ENCODE results near the gene RPS6KA4. TPM values are rescaled to one million over a fixed set of nuclear protein-coding genes. Genes with fewer than 3 reads are reported as not detected.

RPS6KA4 gene
- total RNA-seq, 1 donor from 2014 or later: 30.8 TPM

DNA sequence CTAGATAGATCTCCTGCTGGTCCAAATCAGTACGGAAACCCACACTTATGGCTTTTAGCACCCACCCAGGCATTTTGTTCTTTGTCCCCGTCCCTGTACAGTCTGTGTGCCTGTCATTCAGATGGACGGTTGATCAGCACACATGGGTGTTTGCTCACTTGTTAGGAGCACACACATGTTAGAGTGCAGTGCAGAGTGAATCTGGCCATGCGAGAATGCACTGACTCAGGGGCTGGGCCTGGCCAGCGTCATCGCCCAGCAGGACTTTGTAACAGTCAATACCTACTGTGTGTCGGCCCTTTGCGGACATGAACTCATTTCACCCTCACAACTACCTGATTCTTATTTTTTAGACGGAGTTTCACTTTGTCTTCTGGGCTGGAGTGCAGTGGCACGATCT lies 3.4 kb downstream of the RPS6KA4 start:
- intact Hi-C loops (cut with micrococcal nuclease): no loop called here

DNA sequence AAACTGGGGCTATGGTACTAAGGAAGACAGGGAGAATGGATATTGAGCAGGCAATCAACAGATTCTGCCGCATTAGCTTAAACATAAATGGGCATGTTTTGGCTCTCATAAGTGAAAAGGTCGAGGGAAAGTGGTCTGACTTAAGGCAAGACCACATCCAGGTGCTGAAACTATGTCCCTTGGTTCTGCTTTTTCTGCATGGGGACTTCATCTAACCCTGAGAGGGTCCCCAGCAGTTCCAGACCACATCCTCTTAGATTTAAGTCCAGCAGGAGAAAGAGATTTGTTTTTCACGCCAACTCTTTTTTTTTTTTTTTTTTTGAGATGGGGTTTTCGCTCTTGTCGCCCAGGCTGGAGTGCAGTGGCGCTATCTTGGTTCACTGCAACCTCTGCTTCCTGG lies 5.5 kb downstream of the RPS6KA4 start:
- intact Hi-C loops (cut with micrococcal nuclease): no loop called here

DNA sequence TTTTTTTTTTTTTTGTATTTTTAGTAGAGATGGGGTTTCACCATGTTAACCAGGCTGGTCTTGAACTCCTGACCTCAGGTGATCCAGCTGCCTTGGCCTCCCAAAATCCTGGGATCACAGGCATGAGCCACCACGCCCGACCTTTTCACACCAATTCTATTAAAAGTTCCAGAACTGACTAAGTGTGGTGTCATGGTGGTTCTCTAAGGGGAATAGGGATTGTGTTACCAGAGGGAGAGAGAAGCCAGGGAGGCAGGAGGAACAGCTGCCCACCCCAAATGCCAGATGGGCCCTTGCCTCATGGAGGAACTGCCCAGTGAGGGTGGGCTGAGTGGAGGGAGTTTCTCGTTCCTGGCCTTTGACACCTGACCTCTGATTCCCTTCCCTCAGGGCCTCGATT lies 5.9 kb downstream of the RPS6KA4 start:
- intact Hi-C loops (cut with micrococcal nuclease): no loop called here

GRCh38 chr11:64366751-64367150 lies 7.8 kb downstream of the RPS6KA4 start:
- intact Hi-C loops (cut with micrococcal nuclease): no loop called here

DNA sequence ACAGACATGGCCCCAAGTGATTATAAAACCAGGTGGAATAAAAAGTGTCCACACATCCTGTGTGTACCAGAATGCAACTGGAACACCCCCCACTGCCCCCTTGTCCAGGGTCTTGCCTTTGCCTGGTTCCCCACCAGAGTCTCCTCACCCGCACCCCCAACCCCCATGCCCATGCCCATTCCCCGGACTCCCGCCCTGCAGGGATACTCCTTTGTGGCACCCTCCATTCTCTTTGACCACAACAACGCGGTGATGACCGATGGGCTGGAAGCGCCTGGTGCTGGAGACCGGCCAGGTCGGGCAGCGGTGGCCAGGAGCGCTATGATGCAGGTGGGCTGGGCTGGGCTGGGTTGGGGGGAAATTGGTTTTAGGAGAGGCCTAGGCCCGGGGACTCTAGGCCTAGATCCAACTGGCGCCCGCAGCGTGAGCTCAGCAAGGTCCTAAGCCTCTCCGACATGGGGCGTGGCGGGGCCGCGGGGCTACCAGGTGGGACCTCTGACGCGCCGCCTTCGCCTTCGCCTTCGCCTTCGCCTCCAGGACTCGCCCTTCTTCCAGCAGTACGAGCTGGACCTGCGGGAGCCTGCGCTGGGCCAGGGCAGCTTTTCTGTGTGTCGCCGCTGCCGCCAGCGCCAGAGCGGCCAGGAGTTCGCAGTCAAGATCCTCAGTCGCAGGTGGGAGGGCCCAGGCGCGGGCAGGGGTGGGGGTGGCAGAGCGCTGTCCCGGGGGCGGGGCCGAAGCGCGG lies 9.1 kb downstream of the RPS6KA4 start:
- intact Hi-C loops (cut with micrococcal nuclease): no loop called here

DNA sequence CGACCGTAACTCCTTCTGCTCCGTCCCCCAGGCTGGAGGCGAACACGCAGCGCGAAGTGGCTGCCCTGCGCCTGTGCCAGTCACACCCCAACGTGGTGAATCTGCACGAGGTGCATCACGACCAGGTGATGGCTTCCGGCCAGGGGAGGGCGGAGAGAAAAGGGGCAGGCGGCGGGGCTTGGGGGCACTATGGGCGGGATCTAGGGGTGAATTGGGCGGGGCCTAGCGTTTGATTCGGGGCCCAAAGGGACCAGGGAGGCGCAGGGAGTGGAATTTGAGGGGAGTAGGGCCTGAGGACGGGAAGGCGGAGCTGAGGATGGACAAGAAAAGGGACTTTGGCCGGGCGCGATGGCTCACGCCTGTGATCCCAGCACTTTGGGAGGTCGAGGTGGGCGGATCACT lies 9.7 kb downstream of the RPS6KA4 start:
- intact Hi-C loops (cut with micrococcal nuclease): no loop called here

- intact Hi-C loops (cut with micrococcal nuclease): no loop called here
These were observed 10.8 kb downstream of the RPS6KA4 start for GRCh38 chr11:64369440-64370421.

GRCh38 chr11:64371201-64371600 lies 12.2 kb downstream of the RPS6KA4 start:
- intact Hi-C loops (cut with micrococcal nuclease): no loop called here

- intact Hi-C loops (cut with micrococcal nuclease): no loop called here
These were observed 13.1 kb downstream of the RPS6KA4 start for GRCh38 chr11:64372021-64372420.

DNA sequence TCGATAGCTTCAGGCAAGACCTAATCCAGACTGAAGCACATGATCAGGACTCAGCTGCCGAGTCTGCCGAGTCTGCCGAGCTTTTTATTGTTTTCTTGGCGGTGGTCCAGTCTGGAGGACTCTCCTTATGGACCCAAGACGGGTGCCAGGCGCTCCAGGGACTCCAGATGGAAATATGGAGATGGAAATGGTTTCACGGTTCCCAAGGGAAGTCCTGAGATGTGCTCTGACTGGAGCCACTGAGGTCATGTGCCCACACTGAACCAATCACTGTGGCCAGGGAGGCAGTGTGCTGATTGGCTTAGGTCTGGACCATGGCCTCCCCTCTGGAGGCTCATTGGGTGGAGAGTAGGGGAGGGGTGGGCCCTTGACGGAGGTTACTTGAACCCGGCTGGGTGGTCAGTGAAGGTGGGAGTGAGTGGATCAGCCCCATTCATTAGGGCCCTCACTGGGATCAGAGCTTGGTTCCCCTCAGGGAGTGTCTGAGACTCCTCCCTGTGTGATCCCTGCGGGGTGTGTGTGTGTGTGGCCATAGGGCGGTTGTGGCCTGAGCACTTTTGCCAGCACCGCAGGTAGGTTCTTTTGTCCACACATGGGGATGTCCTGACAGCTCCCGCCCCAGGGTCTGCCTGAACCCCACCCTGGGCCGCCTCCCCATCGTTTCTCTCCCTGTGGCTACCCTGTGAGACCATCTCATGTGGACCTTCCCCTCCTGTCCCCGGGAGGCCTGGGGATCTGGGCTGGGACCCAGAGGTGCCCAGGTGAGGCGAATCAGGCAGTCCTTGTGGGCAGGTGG lies 14.0 kb downstream of the RPS6KA4 start:
- intact Hi-C loops (cut with micrococcal nuclease): no loop called here

GRCh38 chr11:64373598-64373974 lies 14.6 kb downstream of the RPS6KA4 start:
- intact Hi-C loops (cut with micrococcal nuclease): no loop called here

- intact Hi-C loops (cut with micrococcal nuclease): no loop called here
These were observed 17.1 kb downstream of the RPS6KA4 start for GRCh38 chr11:64376071-64376470.

GRCh38 chr11:64378335-64378880 lies 19.4 kb downstream of the RPS6KA4 start:
- intact Hi-C loops (cut with micrococcal nuclease): no loop called here

DNA sequence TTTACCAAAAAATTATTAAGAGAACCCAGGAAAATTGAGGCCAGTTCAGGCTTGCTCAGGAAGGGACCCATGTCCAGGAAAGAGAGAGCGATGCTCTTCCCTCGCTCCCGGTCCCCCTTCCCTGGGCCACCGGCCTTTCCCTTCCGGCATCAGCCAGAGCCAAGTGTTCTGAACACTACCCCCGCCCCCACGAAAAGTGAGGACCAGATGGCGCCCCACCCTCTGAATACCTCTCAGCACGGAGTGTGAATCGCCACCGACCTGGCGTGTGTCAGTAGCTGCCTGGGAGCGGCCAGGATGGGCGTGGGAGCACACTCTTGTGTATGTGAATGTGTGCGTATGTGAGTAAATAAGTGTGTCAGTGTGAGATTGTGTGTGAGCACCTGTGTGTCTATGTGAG lies 20.2 kb downstream of the RPS6KA4 start:
- intact Hi-C loops (cut with micrococcal nuclease): no loop called here

- intact Hi-C loops (cut with micrococcal nuclease): no loop called here
These were observed 21.1 kb downstream of the RPS6KA4 start for GRCh38 chr11:64379817-64380709.

- intact Hi-C loops (cut with micrococcal nuclease): no loop called here
These were observed 22.4 kb downstream of the RPS6KA4 start for GRCh38 chr11:64381350-64381749.

DNA sequence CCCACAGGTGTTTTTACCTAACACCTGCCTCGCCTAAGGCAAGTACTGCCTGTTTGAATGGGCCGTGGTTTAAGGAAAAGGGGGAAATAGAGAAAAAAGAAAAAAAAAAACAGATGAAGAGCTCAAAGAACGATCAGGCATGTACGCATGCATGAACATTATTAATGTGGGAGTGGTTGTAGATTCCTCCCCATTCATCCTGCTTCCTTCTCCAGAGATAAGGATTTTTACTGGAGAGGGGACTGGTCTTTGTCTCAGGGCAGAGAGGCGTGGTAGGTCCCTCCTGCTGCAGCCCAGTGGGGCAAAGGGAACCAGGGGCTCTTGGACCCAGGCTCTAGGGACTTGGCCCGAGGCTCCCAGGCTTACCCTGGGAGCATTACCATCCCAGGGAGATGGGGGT lies 23.1 kb downstream of the RPS6KA4 start:
- intact Hi-C loops (cut with micrococcal nuclease): no loop called here

- intact Hi-C loops (cut with micrococcal nuclease): no loop called here
These were observed 23.6 kb downstream of the RPS6KA4 start for GRCh38 chr11:64382586-64382985.

DNA sequence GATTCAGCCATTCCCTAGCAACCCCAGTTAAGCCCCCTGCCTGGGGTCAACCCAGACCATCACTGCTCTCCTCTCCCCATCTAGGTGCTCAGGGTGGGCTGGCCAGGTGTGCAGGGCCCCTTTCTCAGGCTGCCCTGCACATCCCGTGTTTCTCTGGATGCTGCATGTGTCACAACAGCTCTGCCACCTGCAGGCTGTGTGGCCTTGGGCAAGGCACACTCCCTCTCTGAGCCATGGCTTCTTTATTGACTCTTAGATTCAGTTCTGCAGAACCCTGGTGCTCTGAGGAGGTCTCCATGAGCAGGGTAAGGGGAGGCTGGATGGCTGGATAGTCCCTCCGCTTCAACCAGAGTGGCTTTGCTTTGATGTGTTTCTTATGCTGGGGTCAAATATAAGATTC lies 24.6 kb downstream of the RPS6KA4 start:
- intact Hi-C loops (cut with micrococcal nuclease): no loop called here

DNA sequence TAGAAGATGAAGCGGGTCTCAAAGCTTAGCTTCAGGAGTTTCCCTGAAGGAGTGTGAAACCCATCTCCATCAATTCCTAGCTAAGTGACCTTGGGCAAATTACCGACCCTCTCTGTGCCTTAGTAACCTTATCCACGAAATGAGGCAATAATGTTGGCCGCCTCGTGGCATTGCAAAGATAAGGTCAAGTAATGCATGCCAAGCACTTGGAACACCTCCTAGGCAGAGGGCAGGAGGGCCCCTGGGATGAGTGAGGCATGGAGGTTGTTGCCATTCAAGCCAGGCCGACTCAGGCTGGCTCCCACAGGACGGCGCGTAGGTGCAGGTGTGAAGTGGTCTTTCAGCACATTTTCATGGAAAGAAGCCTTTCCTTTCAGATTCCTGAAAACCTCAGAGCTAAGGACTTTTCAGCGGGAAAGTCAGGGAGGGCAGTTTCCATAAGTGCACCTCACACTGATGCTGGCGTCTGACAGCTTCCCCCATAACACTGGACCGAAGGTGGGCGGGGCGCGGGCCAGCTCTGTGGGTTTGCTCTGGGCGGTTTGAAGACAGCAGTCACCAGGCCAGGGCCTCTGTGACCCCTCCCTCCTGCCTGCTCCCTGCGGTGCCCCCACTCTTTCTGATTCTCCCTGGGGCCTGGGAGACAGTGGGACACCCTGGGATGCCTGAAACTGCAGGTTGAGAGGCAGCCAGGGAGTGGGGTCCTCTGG lies 25.2 kb downstream of the RPS6KA4 start:
- intact Hi-C loops (cut with micrococcal nuclease): no loop called here
